ENCODE results near the gene ANKS4B.
A peak's percentile ranks its signal among the peaks of the same experiment; 100 is the strongest.
"Not testable (repeated sequence)": the region's sequence is repeated elsewhere in the genome, so short reads cannot be mapped to it uniquely, and the experiment has no call there.

Gene ANKS4B

DNA sequence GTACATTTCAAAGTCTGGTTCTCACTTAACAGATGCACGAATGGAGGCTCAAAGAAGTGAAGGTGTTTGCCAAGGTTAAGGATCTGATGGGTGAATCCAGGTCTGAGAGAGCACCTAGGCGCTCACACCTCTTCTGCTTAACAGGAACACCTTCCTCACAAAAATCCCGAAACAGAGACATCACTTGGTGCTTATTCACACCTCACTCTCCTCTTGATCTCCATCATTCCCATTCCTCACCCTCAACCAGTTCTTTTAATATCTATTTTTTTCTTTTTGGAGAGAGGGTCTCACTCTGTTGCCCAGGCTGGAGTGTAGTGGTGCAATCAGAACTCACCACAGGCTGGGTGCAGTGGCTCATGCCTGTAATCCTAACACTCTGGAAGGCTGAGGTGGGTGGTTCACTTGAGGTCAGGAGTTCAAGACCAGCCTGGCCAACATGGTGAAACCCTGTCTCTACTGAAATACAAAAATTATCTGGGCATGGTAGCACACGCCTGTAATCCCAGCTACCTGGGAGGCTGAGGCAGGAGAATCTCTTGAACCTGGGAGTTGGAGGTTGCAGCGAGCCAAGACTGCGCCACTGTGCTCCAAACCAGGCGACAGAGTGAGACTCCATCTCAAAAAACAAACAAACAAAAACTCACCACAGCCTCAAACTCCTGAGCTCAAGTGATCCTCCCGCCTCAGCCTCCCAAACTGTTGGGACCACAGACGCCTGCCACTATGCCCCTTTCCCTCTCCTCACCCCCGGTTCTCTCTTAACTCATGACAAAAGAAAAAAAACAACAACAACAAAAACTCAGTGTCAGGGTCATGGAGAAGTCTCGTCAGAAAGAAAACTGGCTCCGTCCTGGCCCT is 29.5 kb downstream of the ANKS4B start:
- no peak for DNase-seq (ENCODE audit: low read depth in 1 of 2, low spot score in 1 of 2)

DNA sequence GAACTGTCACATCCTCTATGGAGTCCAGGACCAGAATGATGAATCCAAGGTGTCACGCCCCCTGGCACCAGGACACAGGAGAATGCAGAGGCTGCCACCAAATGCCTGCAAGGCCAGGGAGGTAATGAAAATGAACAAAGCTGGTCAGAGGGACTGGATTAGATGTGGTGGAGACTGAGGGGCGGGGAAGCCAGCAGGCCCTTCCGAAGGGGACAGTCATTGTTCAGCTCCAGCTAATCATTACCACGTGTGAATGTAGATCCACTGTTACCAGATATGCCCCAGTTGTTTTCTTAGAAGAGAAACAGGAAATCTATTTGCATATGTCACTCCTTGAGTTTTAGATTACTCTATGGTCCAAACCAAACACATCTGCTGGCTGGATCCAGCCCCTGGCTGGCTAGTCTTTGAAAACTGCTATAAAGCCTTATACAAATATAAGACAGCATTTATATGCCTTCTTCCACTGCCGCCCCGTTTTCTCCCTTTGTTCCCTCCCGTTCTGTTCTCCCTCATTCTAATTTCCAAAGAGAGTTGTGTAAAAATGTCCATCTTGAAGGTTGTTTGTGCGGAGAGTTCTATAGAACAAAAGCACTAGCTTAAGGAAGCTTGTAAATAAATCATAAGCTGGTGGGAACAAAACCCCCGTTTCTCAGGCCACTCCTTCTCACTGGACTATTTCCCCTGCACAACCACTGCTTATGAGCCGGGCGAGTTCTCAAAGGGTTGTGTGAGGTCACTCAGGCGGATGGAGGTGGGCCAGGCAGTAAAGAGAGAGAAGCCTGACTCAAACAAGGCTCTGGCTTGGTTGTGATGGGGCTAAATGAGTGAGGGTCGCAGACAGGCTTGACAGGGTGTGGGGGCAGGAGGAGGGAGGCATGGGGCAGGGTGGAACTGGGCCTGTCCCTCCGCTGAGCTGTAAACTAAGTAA is 30.4 kb downstream of the ANKS4B start:
- no peak for DNase-seq (ENCODE audit: low read depth in 1 of 2, low spot score in 1 of 2)

DNA sequence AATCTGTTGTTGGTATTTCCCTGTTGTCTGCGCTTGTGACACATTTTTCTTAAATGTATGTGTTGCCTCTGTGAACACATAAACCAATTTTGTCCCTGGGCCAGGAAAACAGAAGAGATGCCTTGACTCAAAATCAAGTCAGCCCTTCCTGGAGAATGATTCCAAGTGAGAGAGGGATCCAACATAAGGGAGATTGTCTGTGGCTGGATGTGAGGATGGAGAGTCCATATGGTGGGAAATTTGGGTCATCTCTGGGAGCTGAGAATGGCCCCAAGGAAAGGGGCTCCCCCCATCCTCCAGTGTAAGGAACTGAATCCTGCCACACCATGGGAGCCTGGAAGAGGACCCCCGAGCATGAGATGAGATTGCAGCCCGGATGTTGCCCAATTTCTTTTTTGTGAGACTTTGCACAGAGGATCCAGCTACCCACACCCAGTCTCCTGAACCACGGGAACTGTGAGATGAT is 31.1 kb downstream of the ANKS4B start:
- no peak for DNase-seq (ENCODE audit: low read depth in 1 of 2, low spot score in 1 of 2)

- DNase-seq (ENCODE audit: low read depth in 1 of 2, low spot score in 1 of 2), result no peak
Observed at GRCh38 chr16:21265104-21265837, 31.8 kb downstream of the ANKS4B start.

DNA sequence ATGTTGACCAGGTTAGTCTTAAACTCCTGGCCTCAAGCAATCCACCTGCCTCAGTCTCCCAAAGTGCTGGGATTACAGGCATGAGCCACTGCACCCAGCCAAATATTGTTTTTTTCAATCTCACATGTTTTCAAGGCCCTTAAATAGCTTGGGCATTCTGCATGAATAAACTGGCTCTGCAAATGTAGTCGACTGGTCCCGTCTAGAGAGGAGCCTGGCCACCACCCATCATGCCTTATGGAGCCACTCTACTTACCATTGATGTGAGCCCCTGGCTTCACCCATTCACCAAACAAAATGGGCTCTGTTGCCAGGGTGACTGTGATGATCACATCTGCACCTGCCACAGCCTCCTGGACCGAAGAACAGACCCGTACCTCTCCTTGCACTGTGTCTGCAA is 33.8 kb downstream of the ANKS4B start:
- no peak for DNase-seq (ENCODE audit: low read depth in 1 of 2, low spot score in 1 of 2)

DNA sequence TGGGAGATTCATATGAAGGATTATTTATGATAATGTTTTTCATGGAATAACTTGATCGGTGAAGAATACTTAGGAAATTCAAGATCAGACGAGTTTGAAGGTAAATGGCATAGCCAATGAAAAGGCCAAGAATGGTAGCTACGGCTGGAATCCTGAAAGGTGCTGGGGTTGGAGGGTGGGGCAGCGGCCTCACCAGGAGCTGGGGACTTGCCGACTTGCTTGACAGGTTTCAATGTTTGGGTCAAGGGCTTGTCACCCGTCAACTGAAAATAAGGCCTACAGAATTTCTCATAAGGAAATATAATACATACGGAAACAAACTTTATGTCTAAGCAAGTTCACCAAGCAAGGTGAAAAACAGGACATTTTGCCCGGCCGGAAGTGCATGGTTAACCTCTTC is 34.7 kb downstream of the ANKS4B start:
- DNase-seq (ENCODE audit: low read depth in 1 of 2, low spot score in 1 of 2), result no peak

DNA sequence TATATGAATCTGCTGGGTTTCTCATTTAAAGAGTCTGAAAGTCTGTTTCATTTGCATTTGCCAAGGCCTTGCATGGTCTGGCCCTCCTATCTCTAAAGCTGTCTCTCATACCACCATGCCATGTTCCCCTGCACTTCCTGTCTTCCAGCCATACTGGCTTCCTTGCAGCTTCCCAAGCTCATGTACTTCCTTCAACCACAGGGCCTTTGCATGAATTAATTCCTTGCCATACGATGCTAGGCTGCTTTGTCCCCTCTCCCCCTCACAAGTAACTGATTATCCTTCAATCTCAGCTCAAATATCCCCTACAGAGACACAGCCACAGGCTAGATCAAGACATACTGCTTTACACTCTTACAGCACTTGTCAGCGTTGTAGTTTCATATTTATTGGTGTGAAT is 38.8 kb downstream of the ANKS4B start:
- DNase-seq (ENCODE audit: low read depth in 1 of 2, low spot score in 1 of 2), result no peak

- DNase-seq (ENCODE audit: low read depth in 1 of 2, low spot score in 1 of 2), result not testable (repeated sequence)
Observed at GRCh38 chr16:21272763-21273162, 39.3 kb downstream of the ANKS4B start.

DNA sequence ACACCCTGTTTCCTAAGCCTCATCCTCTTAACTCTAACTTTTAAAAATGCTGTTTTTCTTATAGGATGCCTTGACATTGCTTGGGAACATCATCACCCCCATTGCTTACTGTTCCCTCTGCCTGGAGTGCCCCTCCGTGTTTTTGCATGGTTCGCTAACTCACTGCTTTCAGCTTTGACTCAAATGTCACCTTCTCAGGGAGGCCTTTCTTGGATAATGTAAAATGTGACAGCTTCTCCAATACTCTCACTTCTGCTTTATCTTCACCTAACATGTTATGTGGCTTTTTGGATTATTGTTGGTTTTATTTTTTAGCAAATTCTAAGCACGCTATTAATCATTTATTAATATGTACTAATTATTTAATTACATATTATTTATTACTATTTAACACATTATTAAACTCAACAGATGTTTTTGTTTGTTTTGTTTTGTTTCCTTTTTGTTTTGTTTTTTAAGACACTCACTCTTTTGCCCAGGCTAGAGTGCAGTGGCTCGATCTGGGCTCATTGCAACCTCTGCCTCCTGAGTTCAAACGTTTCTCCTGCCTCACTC is 40.8 kb downstream of the ANKS4B start:
- DNase-seq (ENCODE audit: low read depth in 1 of 2, low spot score in 1 of 2), result no peak

DNA sequence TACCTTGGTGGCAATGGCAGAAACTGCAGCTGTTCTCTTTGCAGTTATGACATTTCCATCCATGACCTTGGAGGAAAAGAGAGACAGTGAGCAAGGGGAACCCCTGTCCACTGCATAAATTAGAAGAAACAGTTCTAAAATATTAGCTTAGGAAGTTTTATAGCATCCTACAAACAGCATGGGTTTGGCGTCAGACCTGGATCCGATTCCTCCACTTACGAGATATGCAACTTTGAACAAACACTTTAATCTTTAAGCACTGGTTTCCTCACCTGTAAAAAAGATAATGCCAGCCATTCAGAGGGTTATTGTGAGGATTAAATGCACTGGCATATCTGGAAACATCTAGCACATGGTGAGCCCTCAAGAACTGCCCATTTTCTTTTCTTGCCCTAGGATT is 42.0 kb downstream of the ANKS4B start:
- DNase-seq (ENCODE audit: low read depth in 1 of 2, low spot score in 1 of 2), result no peak

GRCh38 chr16:21276090-21276489 is 42.6 kb downstream of the ANKS4B start:
- no peak for DNase-seq (ENCODE audit: low read depth in 1 of 2, low spot score in 1 of 2)

DNA sequence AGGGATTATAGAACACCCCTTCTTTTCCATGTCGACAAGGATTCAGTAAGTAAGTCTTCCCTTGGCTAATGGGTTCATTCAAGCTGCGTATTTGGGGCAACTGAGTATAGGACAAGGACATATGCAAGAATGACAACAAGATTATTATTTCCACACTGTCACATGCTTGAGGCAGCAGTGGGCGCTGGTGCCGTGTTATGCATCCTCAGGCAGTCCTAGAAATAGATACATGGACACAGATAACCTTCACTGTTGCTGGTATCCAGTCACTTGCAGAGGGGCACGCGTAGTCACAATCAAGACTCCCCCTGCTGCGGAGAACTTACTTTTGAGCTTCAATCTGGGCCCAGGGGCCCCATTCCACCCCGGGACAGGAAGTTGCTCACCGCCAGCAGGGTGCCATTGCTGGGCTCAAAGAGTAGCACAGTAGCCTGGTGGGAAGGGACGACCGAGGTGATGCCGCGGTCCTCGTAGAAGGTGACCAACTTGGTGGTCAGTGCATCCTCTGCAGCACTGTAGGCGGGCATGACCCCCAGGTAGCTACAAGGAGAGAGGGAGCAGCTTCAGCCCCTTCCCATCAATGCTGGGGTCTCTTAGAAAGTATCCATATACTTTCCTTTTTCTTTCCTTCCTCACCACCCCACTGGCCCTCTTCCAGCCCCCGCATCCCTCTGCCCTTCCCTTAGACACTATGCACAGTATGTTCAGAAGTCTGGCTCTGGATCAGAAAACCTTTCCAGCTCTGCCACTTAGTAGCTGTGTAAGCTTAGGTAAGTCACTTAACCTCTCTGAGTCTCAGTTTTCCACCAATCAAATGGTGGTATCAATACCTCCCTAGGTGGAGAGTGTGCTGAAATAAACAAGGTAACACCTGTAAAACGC is 43.8 kb downstream of the ANKS4B start:
- DNase-seq (ENCODE audit: low read depth in 1 of 2, low spot score in 1 of 2), result no peak

DNA sequence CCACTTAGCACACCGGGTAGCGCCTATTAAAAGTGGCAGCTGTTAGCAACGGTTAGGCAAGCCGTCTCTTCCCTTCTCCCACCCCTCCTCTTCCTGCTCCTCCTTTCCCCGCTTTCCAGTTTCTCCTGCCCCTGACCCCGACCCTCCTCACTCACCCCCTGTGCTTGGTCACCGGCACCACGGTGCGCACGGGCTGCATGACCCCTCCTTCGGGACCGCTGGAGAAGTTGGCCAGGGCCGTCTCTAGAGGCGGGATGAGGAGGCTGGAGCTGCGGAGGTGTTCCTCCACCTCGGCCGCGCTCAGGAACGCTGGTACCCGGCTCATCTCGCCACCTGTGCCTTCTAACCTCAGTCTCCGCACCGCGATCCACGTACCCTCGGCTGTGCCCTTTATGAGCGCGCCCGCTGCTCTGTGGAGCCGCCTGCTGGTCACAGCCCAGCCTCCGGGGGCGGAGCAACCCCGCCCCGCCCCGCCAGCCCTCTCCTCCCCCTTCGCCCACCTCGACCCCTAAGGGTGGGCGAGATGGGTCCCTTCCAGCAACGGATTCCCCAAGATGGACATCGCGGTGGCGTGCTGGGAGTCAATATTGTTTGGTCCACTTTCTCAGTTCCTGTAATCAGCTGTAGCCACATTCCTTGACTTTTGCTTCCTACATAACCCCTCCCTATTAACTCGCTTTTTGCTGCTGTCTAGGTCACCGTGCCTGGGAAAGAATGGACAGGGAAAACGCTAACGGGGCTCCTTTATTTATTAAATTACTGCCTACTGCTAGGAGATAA is 44.6 kb downstream of the ANKS4B start, which contains the start of gene CRYM:
TSS of gene CRYM (minus strand) at position 364 of the 780 bp plus-strand sequence. CDS start at position 325, 39 bp downstream.
- DNase-seq (ENCODE audit: low read depth in 1 of 2, low spot score in 1 of 2), result peak; percentile 8 to 14

GRCh38 chr16:21279501-21279900 is 46.0 kb downstream of the ANKS4B start:
- DNase-seq (ENCODE audit: low read depth in 1 of 2, low spot score in 1 of 2), result no peak

DNA sequence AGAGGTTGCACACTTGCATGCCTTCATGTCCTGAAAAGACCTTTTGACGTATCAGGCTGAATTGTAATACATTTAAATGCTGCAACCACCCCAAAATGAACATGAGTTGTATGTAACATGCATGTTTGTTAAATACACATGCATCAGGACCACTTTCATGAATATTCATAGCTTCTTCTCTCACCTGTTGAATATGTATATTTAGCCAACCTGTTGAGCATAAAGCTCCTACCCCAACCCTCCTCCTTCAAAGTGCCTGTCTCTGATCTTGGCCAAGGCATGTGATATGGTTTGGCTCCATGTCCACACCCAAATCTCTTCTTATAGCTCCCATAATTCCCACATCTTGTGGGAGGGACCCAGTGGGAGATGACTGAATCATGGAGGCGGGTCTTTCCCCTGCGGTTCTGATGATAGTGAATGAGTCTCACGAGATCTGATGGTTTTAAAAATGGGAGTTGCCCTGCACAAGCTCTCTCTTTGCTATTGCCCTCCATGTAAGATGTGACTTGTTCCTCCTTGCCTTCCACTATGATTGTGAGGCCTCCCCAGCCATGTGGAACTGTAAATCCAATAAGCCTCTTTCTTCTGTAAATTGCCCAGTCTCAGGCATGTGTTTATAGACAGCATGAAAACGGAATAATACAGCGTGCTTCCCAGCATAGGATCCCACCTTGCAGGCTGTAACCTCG is 48.3 kb downstream of the ANKS4B start:
- DNase-seq (ENCODE audit: low read depth in 1 of 2, low spot score in 1 of 2), result no peak

- DNase-seq (ENCODE audit: low read depth in 1 of 2, low spot score in 1 of 2), result no peak
Observed at GRCh38 chr16:21283521-21284289, 50.2 kb downstream of the ANKS4B start.

DNA sequence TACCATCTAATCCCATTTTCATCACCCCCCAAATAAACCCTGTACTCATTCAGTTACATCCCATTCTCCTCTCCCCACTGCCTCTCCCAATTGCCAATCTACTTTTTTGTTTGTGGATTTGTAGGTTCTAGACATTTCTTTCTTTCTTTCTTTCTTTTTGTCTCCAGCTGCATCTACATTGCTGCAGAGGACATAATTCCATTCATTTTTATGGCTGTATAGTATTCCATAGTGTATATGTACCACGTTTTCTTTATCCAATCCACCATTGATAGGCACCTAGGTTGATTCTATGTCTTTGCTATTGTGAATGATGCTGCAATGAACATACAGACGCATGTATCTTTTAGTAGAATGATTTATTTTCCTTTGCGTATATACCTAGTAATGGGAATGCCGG is 50.9 kb downstream of the ANKS4B start:
- DNase-seq (ENCODE audit: low read depth in 1 of 2, low spot score in 1 of 2), result no peak

GRCh38 chr16:21285314-21285713 is 51.8 kb downstream of the ANKS4B start:
- no peak for DNase-seq (ENCODE audit: low read depth in 1 of 2, low spot score in 1 of 2)
